Measurements from ENCODE around the gene SUSD4. TPM values are rescaled to one million over a fixed set of nuclear protein-coding genes. Genes with fewer than 3 reads are reported as not detected.

The SUSD4 gene
- total and polyA plus RNA-seq, 2 donors (not counting 3 experiments of a cell fraction or from before 2014, with no cell fraction given), result not detected

DNA sequence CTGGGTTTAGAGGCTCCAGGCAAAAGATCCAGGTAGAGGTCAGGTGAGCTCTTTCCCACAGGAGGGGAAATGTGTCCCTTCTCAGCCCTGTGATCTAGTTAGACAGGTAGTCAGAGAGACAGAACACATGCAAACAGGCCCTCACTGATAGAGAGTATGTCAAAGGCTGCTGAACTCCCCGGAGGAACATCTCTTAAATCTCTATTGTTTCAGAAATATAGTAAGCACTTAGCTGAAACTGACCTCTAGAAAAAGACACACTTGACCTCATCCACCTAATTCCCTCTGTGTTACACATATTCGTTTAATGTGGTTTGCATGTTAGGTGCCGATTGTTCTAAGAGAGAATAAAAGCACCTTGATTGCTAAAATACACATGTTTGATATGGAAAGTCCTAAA is 23.3 kb downstream of the SUSD4 start:
- Histone ChIP-seq H3K27ac (ENCODE audit: insufficient read depth, low read depth, low read length) (no peak overlapping the region), H3K9me3 (replicated peaks; ENCODE audit: control insufficient read depth, insufficient read depth, low read length) (no peaks in the 10 kb centered on the region), H3K9me1 (replicated peaks; ENCODE audit: control insufficient read depth, extremely low read depth, insufficient read depth, low read length) (no peaks in the 10 kb centered on the region), H3K4me3 (replicated peaks in 1 of 3; ENCODE audit: insufficient read depth in 1 of 3, low read depth in 1 of 3, low read length in 3 of 3) (no peak overlapping the region), H3K79me2 (ENCODE audit: control insufficient read depth, insufficient read depth, low read length) (no peaks in the 10 kb centered on the region), H4K20me1 (replicated peaks; ENCODE audit: control insufficient read depth, extremely low read depth, insufficient read depth, low read length) (no peaks in the 10 kb centered on the region), H3K9ac (replicated peaks; ENCODE audit: extremely low read depth, insufficient read depth, low read length) (no peak overlapping the region), H3K4me2 (ENCODE audit: insufficient read depth, low read length) (no peak overlapping the region), H3K36me3 (ENCODE audit: control insufficient read depth in 2 of 2, extremely low read depth in 1 of 2, insufficient read depth in 2 of 2, low read length in 2 of 2) (no peaks in the 10 kb centered on the region), H2AFZ (ENCODE audit: low read depth, low read length) (no peak overlapping the region), H3K27me3 (ENCODE audit: control insufficient read depth in 2 of 2, insufficient read depth in 2 of 2, low read length in 2 of 2) (peaks cover 0 to 6% of the 10 kb centered on the region in 2 experiments), H3K4me1 (ENCODE audit: control insufficient read depth, extremely low read depth, insufficient read depth, low read length) (no peaks in the 10 kb centered on the region)
- POLR2A ChIA-PET, result no interaction called here
- no peak for DNase-seq (ENCODE audit: low read depth, low spot score)
- dilution Hi-C loops (cut with MboI; ENCODE audit: extremely low pct_ligation_motif_present, low sequenced_read_pairs) (no loop called here), intact Hi-C loops (cut with micrococcal nuclease) (no loop called here)
- FAIRE-seq, result no peak
- CTCF ChIA-PET, result interaction anchor here (1.2 kb wide), 1 partner anchor 22 kb away, joined by 3 read pairs; no protein-coding TSS in a partner anchor
- BruUV-seq (replicated peaks), result no TSS peak
- TF ChIP-seq, protein P1, sequence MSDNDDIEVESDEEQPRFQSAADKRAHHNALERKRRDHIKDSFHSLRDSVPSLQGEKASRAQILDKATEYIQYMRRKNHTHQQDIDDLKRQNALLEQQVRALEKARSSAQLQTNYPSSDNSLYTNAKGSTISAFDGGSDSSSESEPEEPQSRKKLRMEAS (IDR thresholded peaks at IDR 0.05; ENCODE audit: insufficient read depth, insufficient read length), result no peak
- TF ChIP-seq JUN (IDR thresholded peaks at IDR 0.05; ENCODE audit: borderline replicate concordance, insufficient read depth, insufficient read length, low read depth), result no peak
- no peak for TF ChIP-seq MYC (IDR thresholded peaks at IDR 0.05; ENCODE audit: low read depth, low read length)
- TF ChIP-seq EZH2 (IDR thresholded peaks at IDR 0.05; ENCODE audit: borderline replicate concordance, low read depth, low read length, severe bottlenecking), result no peak
- TF ChIP-seq FOS (IDR thresholded peaks at IDR 0.05; ENCODE audit: borderline replicate concordance, insufficient read depth, low read length), result no peak
- TF ChIP-seq GATA2 (IDR thresholded peaks at IDR 0.05; ENCODE audit: insufficient read depth, insufficient read length, low read depth, low read length), result no peak
- TF ChIP-seq, protein P2, sequence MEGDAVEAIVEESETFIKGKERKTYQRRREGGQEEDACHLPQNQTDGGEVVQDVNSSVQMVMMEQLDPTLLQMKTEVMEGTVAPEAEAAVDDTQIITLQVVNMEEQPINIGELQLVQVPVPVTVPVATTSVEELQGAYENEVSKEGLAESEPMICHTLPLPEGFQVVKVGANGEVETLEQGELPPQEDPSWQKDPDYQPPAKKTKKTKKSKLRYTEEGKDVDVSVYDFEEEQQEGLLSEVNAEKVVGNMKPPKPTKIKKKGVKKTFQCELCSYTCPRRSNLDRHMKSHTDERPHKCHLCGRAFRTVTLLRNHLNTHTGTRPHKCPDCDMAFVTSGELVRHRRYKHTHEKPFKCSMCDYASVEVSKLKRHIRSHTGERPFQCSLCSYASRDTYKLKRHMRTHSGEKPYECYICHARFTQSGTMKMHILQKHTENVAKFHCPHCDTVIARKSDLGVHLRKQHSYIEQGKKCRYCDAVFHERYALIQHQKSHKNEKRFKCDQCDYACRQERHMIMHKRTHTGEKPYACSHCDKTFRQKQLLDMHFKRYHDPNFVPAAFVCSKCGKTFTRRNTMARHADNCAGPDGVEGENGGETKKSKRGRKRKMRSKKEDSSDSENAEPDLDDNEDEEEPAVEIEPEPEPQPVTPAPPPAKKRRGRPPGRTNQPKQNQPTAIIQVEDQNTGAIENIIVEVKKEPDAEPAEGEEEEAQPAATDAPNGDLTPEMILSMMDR (IDR thresholded peaks at IDR 0.05; ENCODE audit: extremely low read depth in 1 of 2, insufficient read depth in 1 of 2, low read depth in 1 of 2, low read length in 2 of 2), result no peak
- TF ChIP-seq POLR2AphosphoS5 (IDR thresholded peaks at IDR 0.05; ENCODE audit: insufficient read depth, low read depth, low read length), result no peak
- no peak for TF ChIP-seq POLR2A (IDR thresholded peaks at IDR 0.05; ENCODE audit: low read depth, low read length)
